GM18907 (cell line): Measurements from ENCODE around the gene SGO2.
"Not testable (repeated sequence)": the region's sequence is repeated elsewhere in the genome, so short reads cannot be mapped to it uniquely, and the experiment has no call there.

ENCODE experiments used
- ATAC-seq: cut with Tn5 transposase; IDR thresholded peaks from one replicate; pipeline ENCODE4 v1.9.1; 2021; ENCODE audit warnings: mild to moderate bottlenecking, moderate library complexity; ENCODE audit not compliant: unreplicated experiment

The SGO2 gene

GRCh38 chr2:200588076-200588678, 62.2 kb downstream of the SGO2 start:
- no peak for ATAC-seq

- no peak for ATAC-seq
These were observed 64.1 kb downstream of the SGO2 start for GRCh38 chr2:200590090-200590489.

GRCh38 chr2:200591308-200591707, 65.3 kb downstream of the SGO2 start:
- ATAC-seq, result no peak

- ATAC-seq, result no peak
These were observed 66.5 kb downstream of the SGO2 start for GRCh38 chr2:200592406-200593075.

- ATAC-seq, result no peak
These were observed 67.9 kb downstream of the SGO2 start for GRCh38 chr2:200593905-200594304.

GRCh38 chr2:200595913-200596312, 69.9 kb downstream of the SGO2 start:
- ATAC-seq, result no peak

- ATAC-seq, result no peak
These were observed 71.0 kb downstream of the SGO2 start for GRCh38 chr2:200596774-200597570.

- ATAC-seq, result no peak
These were observed 73.2 kb downstream of the SGO2 start for GRCh38 chr2:200599206-200599605.

- no peak for ATAC-seq
These were observed 74.7 kb downstream of the SGO2 start for GRCh38 chr2:200600549-200601225.

- ATAC-seq, result no peak
These were observed 76.6 kb downstream of the SGO2 start for GRCh38 chr2:200602584-200602983.

- ATAC-seq, result no peak
These were observed 78.0 kb downstream of the SGO2 start for GRCh38 chr2:200603972-200604371.

GRCh38 chr2:200604571-200605255, 78.7 kb downstream of the SGO2 start:
- no peak for ATAC-seq

- ATAC-seq, result no peak
These were observed 82.5 kb downstream of the SGO2 start for GRCh38 chr2:200608341-200609027.

GRCh38 chr2:200609028-200609614, 83.1 kb downstream of the SGO2 start:
- ATAC-seq, result no peak

GRCh38 chr2:200610217-200610616, 84.2 kb downstream of the SGO2 start:
- not testable (repeated sequence) for ATAC-seq

GRCh38 chr2:200613692-200614091, 87.7 kb downstream of the SGO2 start:
- ATAC-seq, result no peak

GRCh38 chr2:200614249-200614648, 88.2 kb downstream of the SGO2 start:
- no peak for ATAC-seq

GRCh38 chr2:200615247-200615646, 89.2 kb downstream of the SGO2 start:
- no peak for ATAC-seq

GRCh38 chr2:200616193-200616592, 90.2 kb downstream of the SGO2 start:
- ATAC-seq, result no peak

GRCh38 chr2:200616656-200617055, 90.6 kb downstream of the SGO2 start:
- no peak for ATAC-seq
